Subcutaneous adipose tissue (tissue), 4 donors: Measurements from ENCODE around the gene ALDH1L1. TPM values are rescaled to one million over a fixed set of nuclear protein-coding genes. Genes with fewer than 3 reads are reported as not detected.

Experiments
- total RNA-seq, 4 donors: library from RNA; depleted of rRNA; stranded (reverse); fragments of >200 nt; gene quantifications; one replicate each; pipeline ENCODE4 v1.1.0, GENCODE V29; 2016
- TF ChIP-seq, protein P1 (sequence below): fragments of 450-650 bp; IDR thresholded peaks from one replicate; pipeline ENCODE4 v1.5.1; 2016; ENCODE audit warnings: low read depth, mild to moderate bottlenecking, control low read depth, antibody characterized with exemption, moderate library complexity

ALDH1L1 gene
- total RNA-seq, 4 donors from 2014 or later, result 63.4 to 281 (median 73.8) TPM

DNA sequence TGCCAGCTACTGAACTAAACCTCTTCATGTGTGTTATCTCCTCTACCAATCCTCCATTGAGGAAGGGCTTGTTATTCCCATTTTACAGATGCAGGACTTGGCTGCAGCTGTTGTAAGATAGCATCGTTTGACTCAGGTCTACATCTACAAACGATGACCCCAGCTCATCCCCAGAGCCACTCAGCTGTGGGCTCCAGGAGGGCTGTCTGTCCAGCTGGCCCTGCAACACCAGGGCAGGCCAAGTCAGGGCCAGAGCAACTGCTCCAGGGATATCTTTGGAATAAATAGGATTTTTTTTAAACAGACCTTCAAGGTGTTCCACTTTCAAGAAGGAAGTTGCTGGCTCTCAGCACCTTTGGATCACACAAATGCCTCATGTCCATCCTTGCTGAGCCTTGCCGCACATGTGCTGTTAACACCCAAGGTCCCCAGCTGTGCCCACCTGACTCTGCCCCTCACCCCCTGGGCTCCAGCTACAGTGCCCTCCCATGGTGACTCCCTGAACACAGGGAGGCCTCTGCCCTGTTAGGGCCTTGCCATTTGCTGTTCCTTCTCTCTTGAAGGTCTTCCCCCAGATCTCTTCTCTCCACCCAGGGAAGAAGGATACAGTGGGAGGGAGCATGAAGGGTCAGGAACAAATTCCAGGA, 31.0 kb downstream of the ALDH1L1 start:
- TF ChIP-seq, protein P1, sequence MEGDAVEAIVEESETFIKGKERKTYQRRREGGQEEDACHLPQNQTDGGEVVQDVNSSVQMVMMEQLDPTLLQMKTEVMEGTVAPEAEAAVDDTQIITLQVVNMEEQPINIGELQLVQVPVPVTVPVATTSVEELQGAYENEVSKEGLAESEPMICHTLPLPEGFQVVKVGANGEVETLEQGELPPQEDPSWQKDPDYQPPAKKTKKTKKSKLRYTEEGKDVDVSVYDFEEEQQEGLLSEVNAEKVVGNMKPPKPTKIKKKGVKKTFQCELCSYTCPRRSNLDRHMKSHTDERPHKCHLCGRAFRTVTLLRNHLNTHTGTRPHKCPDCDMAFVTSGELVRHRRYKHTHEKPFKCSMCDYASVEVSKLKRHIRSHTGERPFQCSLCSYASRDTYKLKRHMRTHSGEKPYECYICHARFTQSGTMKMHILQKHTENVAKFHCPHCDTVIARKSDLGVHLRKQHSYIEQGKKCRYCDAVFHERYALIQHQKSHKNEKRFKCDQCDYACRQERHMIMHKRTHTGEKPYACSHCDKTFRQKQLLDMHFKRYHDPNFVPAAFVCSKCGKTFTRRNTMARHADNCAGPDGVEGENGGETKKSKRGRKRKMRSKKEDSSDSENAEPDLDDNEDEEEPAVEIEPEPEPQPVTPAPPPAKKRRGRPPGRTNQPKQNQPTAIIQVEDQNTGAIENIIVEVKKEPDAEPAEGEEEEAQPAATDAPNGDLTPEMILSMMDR, result no peak

GRCh38 chr3:126147932-126148683, 32.3 kb downstream of the ALDH1L1 start:
- TF ChIP-seq, protein P1, result no peak

DNA sequence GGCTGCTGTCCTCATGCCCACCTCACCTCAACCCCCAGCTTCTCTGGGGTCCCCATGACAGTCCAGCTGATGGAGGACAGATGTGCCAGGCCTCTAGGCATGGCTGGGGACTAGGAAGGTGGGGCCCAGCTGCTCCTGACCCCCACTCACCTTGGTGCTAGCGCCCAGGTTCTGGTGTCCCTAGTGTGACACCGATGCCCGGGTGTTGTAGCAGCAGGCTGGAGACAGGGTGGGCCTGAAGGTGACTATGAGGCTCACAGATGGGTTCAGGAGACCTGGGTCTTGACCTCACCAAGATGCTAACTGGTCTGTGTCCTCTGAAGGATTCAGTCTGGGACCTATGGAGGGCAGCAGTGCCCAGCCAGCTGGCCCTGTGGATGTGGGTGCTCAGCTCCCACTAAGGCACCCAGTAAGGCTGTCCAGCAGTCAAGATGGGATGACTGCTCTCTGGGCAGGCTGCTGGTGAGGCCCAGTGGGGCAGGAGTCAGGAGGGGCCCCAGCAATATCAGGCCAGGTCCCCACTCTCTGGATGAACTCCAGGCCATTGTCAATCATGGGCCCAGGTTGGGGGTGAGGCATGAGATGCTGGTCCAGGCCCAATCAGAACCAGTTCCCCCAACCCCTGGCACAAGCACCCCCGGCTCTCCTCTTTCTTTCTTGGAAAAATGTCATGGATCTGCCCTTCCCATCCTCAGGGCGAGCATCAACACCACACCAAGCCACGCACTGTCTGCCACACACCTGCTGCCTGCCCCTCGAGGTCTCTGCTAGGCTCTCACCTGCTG, 33.0 kb downstream of the ALDH1L1 start:
- TF ChIP-seq, protein P1, result no peak

GRCh38 chr3:126146525-126147146, 33.8 kb downstream of the ALDH1L1 start:
- TF ChIP-seq, protein P1, result no peak

DNA sequence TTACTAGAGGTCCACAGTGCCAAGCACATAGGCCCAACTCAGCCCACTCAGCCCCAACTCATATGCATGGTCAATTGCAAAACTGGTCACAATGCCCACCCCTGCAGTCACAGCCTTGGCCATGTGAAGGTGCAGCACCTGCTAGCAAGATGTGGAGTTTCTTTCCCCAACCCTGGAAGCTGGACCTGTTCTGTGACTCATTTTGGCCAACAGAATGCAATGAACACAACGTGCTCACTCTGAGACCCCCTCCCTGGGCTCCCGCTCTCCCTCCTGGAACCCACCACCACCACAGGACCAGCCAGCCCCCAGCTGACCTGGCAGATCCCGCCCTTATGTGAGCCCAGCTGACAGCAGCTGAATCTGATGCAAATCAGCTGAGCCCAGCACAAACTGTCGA, 34.4 kb downstream of the ALDH1L1 start:
- TF ChIP-seq, protein P1, result no peak

- TF ChIP-seq, protein P1, result no peak
Measured at GRCh38 chr3:126142652-126143051, 37.7 kb downstream of the ALDH1L1 start.
